NCI-H146 treated with DMSO at 0.1 percent for 48 hours (cell line): ENCODE measurements around the gene BCKDHA.
A peak's percentile ranks its signal among the peaks of the same experiment; 100 is the strongest.
"Not testable (repeated sequence)": the region's sequence is repeated elsewhere in the genome, so short reads cannot be mapped to it uniquely, and the experiment has no call there.

Experiments used
- DNase-seq: peaks from one replicate; lab custom pipeline; 2025; ENCODE audit not compliant: unreplicated experiment; lab: John Stamatoyannopoulos, UW

Gene BCKDHA

DNA sequence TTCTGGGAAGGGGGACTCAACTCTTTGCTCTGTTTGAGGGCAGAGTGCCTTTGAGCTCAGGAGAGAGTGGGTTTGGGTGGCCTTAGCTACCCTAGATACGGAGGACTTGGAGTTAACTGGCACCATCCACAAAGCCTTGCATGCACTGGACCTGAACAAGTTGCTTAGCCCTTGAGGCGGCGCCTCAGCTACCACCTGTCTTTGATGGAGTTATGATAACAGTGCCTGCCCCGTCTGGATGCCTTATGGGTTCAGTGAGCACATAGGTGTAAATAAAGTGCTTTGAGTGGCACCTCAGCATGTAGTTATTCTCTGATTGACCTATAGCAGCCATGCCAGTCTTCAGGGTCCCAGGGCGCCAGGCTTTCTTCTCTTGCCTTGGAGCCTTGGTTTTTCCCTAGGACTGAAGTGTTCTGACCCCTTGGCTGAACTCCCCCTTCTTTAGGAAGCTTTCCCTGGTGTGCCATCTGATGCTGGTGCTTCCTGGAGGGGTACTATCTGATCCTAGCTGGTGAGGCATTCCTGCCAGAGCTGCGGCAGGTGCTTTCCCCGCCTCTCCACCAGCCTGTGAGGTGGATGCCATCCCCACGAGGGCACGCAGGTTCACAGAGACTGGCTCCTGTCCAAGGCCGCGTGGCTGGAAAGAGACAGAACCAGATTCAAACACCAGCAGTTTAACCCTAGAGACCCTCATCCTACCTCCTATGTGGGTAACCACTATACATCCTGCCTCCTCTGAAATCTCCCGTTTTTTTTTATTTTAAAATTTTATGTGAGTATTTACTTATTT is 5.8 kb downstream of the BCKDHA start:
- DNase-seq, result no peak

DNA sequence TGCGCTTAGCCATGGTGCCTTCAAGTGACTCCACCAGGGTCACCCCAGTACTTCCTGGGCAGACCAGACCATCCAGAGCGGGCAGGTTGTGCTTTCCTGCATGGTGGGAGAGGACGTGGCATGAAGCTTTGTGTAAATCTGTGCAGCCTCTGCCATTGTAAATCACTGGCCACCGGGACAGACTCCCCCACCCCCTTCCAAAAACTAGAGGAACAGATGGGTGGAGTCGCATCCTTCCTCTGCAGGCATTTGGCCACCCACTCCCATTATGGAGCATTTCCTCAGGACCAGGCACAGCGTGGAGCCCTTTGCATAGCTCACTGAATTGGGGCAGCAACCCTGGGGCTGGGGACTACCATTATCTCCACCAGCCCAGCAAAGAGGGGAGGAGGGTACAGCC is 8.2 kb downstream of the BCKDHA start:
- no peak for DNase-seq

DNA sequence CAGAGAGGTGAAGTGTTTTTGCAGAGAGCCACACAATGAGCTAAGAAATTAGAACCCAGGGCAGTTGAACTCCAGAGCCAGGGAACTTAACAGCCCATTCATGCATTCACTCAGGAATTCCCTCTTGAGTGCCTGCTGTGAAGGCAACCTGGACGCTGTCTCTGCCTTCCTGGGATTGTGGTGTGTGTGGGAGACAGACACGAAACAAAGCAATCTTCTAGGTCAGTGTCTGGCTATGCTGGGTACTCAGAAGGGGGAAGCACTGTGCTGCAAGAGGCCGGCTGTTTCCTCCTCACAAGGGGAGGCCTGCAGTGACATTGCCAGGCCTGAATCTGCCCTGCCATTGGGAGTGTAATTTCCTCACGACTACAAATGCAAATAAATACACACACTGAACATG is 9.7 kb downstream of the BCKDHA start:
- no peak for DNase-seq

DNA sequence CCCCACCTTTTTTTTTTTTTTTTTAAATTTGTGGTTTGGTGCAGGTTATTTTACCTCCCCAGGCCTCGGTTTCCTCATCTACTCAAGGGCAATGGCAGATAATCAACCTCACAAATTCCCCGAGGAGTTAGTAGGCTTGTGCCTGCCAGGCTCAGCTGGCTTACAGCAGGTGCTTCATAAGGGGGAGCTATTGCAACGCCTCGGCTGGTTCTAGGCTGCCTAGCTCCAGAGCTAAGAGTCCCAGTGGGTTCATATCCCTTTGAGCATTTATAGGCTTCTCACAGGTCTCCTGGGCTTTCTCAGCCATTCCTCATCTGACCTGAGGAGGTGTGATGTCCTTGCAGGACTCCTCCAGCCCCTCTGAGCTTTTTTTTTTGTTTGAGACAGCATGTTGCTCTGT is 10.6 kb downstream of the BCKDHA start:
- DNase-seq, result no peak

DNA sequence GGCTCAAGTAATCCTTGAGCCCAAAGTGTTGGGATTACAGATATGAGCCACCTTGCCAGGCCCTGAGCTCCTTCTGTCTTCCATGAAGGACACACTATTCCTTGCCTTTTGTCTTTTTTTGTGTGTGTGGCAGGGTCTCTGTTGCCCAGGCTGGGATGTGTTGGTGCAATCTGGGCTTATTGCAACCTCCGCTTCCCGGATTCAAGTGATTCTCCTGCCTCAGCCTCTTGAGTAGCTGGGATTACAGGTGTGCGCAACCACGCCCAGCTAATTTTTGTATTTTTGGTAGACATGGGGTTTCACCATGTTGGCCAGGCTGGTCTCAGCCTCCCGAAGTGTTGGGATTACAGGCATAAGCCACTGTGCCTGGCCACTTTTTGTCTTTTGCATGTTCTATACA is 11.2 kb downstream of the BCKDHA start:
- DNase-seq, result not testable (repeated sequence)

DNA sequence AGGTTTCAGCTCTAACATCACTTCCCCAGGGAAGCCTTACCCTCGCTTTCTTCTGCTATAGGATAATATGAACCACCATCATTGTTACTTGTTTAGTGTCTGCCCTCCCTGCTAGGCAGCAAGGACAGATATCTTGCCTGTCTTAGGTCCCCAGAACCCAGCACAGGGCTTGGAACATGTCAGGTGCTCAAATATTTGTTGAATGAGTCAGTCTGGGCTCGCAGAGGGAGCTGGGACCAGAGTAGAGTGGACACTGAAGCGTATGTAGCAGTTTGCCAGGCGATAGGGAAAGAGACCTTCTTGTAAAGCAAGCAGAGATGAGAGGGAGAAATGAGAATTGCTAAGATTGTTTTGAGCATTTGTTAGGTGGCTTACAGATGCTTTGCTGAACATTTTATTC is 11.7 kb downstream of the BCKDHA start:
- DNase-seq, result peak; percentile 50

DNA sequence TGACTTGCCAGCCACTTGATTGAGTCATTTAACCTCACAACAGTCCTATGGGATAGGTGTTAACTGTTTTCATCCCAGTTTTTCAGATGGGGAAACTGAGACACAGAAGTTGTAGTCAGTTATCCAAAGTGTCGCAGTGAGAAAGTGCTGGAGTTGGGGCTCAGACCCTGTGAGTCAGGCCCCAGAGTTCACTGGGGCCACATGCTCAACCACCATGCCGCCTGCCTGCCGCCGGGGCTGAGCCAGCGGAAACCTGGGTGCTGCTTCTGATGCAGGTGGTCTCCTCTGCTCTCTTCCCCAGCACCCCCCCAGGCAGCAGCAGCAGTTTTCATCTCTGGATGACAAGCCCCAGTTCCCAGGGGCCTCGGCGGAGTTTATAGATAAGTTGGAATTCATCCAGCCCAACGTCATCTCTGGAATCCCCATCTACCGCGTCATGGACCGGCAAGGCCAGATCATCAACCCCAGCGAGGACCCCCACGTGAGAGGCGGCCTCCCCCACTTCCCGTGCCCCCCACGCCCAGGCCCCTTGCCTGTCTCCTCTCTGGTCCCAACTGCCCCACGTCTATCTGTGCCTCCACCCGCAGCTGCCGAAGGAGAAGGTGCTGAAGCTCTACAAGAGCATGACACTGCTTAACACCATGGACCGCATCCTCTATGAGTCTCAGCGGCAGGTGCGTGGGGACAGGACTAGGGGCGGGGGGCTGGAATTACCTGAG is 12.9 kb downstream of the BCKDHA start:
- no peak for DNase-seq

DNA sequence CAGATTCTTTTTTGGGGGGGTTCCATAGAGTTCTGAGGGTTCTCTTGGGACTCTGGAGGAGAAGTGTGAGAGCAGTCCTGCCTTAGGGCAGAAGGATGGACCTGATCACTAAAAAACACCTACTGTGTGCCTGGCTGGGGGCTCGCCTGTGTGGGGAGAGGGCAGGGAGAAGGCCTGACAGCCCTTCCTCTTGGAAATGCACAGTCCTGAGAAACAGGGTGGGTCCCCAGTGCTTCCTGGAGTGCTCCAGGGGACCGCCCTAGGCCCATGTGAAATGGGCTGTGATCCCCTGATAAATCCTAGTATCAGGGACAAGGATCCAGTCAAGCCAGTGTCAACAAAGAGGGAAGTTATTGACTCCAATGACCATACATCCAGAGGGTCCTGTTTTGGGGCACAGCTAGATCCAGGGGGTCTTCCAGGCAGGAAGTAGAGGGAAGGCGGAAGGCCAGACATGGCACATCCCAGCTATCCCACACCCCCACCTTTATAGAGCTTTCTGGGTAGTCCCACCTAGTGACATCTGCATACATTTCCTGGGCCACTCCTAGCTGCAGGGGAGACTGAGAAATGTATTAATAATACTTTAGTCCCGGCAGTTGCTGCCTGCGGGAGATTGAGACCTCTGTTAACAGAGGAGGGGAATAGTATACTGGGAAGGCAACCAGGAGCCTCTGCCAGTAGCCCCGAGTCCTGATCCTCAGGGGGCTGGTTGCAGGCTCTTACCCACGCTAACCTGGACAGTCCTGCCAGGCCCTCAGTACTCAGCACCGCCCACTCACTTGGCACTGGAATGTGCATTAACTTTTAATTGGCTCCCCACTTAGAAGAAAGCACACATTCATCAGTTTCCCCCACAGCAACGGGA is 13.7 kb downstream of the BCKDHA start:
- DNase-seq, result no peak

DNA sequence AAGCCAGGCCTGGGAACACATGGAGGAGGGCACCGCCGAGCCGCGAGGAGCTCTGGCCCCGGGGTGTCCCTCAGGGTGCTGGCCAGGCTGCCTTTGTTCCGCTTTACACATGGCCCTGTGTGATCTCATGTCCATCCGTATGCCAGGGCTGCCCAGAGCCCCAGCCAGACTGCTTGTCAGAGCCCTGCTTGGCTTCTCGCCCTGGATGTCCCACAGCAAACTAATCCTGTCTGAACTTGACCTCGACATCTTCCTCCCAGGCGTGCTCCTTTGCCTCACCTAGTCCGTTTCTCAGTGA is 14.3 kb downstream of the BCKDHA start:
- no peak for DNase-seq

DNA sequence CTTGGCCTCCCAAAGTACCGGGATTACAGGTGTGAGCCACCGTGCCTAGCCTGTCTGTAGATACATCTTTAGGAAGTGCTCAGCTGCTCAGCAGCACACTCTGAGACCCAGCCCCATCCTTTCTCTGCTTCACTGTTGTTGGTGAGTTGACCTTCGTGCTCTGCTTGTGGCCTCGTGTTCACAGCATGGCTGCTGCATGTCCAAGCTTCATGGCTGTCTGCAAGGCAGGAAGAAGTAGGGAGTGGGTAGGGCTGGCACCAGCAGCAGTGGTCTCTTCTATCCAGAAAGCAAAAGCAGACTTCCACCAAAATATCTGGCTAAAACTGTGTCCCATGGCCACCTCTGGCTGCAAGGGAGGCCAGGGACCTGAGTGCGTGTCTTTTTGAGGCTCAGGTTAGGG is 15.3 kb downstream of the BCKDHA start:
- no peak for DNase-seq

DNA sequence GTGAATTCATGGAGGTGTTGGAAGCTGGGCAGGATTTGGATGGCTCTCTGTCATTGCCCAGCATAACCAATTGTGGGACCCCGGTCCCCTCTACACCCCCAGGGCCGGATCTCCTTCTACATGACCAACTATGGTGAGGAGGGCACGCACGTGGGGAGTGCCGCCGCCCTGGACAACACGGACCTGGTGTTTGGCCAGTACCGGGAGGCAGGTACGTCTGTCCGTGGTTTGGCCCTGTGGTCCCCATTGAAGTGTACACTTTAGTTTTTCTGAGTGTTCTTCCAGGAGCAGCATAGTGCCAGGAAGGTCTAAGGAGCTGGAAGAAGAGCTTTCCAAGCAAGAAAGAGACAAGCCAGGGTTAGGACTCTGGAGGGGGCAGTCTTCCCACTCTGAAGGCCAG is 16.3 kb downstream of the BCKDHA start:
- no peak for DNase-seq

DNA sequence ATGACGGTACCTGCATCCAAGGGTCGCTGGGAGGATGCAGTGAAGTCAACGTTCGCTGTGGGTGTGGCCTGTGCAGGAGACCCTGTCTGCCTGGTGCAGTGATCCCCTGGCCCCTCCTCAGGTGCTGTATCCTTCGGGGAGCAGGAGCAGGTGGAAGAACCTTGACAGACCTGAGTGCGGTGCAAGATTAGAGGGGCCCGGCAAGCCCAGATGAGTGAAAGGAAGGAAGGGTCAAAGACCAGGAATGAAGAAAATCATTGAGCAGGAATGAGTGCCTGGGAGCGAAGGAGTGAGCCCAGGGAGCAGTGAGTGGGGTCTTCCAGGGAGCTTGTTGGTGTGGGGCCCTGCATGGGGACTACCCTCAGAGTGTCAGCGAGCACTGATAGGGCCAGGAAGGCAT is 16.8 kb downstream of the BCKDHA start:
- no peak for DNase-seq

DNA sequence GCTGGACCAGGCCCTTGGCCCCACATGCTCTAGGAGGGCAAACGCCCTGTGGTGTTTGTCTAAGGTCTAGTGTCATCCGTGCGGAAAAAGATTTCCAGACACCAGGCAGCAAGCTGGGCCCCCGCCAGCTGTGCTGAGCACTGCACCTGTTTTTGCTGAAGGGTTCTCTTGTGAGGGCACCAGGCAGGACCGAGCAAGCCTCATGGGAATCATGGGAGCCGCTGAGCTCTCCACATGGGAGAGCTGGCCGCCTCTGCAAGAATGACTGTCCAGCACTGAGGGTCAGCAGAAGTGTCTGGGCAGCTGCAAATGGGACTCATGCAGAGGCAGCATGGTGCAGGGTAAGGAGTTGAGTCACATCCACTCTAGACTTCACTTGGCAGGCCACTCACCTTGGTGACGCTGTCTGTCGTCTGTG is 17.5 kb downstream of the BCKDHA start:
- DNase-seq, result peak; percentile 17

DNA sequence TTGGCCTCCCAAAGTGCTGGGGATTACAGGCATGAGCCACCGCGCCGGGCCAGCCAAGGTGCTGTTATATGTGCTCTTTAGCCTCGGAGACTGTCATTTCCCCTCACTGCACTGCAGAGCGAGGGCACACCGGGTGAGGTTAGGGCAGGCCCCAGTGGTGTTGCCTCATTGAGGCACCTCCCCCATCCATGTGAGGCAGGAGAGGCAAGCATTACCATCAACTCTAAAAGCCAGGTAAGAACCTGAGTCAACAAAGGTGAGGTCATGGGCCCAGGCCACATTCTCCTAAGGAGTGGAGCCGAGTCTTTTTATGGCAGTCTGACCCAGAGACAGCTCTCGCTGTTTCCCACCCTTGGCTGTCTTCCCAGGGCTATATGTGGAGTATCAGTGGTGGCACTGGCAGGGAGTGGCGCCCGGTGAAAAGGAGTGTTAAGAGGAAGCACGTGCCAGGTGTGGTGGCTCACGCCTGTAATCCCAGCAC is 18.6 kb downstream of the BCKDHA start:
- no peak for DNase-seq

DNA sequence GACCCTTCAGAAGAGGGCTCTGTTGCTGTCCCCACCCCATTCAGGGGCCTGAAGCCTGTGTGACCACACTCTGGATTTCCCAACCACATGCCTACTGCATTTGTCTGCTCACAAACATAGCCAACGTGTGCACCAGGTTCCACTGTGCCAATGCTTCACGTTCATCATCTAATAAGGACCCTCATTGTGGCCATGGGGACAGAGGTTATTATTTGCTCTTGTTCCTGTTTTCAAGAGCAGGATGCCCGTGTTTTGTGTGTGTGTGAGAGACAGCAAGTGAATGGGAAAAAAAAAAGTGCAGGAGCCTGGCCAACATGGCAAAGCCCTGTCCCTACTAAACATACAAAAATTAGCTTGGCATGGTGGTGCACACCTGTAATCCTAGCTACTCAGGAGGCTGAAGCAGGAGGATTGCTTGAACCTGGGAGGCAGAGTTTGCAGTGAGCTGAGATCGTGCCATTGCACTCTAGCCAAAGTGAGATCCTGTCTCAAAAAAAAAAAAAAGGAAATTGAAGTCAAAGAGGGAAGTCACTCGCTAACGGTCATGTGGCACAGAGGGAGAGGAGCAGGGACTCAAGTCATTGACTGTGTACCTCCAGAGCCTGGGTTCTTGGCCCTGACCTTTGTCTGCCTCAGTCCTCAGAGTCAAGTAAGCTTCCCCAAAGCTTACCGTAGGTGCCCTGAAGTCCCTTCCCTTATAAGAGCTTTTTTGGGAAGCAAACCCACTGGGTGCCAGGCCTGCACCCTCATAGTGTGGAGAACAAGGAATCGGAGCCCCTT is 22.7 kb downstream of the BCKDHA start:
- DNase-seq, result no peak

DNA sequence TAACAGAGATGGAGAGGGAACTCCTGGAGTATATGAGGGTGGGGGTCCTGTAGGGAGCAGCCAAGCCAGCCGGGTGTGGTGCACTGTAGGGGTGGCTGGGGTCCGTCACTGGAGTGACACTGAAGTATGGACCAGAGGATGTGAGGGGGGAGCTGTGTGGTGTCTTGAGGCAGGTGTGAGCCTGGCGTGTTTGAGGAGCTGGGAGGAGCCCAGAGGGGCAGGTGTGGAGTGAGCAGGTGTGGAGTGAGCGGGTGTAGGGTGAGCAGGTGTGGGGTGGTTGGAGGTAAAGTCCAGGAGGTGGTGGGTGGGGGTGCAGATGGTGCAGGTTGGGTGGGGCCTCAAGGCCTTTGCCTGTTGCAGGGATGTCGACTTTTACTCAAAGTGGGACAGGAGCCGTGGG is 23.7 kb downstream of the BCKDHA start:
- DNase-seq, result peak; percentile 46

DNA sequence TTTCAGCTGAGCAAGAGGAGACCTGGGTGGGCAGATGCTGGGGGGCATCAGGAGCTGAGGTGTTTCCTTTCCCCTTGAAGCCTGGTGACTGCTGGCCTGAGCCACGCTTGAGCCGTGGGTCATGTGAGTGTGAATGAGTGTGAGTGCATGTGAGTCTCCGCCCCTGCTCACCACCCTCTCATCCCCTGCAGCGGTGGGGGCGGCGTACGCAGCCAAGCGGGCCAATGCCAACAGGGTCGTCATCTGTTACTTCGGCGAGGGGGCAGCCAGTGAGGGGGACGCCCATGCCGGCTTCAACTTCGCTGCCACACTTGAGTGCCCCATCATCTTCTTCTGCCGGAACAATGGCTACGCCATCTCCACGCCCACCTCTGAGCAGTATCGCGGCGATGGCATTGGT is 24.4 kb downstream of the BCKDHA start:
- no peak for DNase-seq

DNA sequence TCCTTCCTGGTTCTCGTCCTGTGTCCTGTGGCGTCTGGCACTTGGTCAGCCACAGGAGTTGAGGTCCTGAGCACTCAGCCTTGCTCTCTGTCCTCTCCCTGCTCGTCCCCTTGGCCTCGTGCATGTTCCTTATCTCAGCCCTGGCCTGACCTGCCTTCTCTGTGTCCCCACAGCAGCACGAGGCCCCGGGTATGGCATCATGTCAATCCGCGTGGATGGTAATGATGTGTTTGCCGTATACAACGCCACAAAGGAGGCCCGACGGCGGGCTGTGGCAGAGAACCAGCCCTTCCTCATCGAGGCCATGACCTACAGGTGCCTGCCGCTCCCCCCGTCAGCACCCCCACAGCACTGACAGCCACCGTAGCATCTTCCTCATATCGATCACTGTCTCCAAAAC is 24.8 kb downstream of the BCKDHA start:
- no peak for DNase-seq

DNA sequence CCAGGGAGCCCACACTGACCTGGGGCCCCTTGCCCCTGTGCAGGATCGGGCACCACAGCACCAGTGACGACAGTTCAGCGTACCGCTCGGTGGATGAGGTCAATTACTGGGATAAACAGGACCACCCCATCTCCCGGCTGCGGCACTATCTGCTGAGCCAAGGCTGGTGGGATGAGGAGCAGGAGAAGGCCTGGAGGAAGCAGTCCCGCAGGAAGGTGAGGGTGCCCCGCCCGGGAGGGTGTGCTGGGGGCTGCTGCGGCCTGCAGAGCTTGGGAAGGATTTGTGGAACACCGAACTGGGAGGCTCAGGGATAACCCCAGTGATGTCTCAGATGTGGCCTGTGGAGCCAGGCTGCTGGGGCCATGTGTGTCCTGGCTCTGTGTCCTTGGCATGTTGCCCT is 25.3 kb downstream of the BCKDHA start:
- no peak for DNase-seq

DNA sequence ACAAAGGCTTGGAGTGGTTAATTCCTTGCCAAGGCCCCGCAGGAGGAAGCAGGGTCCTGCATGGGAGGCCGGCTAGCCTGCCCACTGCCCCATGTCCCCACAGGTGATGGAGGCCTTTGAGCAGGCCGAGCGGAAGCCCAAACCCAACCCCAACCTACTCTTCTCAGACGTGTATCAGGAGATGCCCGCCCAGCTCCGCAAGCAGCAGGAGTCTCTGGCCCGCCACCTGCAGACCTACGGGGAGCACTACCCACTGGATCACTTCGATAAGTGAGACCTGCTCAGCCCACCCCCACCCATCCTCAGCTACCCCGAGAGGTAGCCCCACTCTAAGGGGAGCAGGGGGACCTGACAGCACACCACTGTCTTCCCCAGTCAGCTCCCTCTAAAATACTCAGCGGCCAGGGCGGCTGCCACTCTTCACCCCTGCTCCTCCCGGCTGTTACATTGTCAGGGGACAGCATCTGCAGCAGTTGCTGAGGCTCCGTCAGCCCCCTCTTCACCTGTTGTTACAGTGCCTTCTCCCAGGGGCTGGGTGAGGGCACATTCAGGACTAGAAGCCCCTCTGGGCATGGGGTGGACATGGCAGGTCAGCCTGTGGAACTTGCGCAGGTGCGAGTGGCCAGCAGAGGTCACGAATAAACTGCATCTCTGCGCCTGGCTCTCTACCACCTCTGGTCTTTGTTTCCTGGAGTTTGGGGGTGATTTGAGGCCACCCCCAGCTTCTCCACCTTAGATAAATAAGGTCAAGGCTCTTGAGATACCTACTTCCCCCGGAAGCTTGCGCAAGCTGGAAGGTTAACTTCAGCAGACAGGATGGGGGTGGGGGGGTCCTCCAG is 26.9 kb downstream of the BCKDHA start:
- DNase-seq, result no peak
